ENCODE results near the gene KIF18A.

DNA sequence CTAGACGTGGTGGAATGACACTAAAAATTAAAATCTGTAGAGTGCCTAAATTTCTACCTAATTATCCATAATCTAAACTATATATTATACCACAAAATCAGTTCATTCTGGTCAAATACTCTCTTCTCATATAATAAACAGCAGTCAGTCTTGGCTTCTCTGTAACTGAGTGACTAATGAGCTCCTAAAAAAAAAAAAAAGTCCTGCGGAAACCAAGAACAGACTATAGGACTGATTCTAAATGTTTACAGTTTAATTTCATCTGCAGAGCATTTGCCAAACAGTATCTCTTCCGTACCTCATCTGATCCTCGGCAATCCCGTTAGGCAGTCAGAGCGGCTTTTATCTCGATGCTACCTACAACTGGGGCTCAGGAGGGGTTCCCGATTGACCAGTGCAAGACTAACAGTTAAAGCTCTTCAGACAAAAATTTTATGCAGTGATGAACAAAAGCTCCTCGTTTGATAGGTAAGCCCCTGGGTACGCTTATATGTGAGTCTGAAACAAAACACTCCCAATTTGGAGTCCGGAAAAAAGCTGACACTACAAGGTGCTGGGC lies 686 bp downstream of the KIF18A start:
- no peak for TF ChIP-seq ZNF205 (CRISPR knock-in tag; IDR thresholded peaks at IDR 0.05)
- TF ChIP-seq ZNF232 (CRISPR knock-in tag; IDR thresholded peaks at IDR 0.05; ENCODE audit: borderline replicate concordance), result no peak
- TF ChIP-seq EP300 (IDR thresholded peaks at IDR 0.05; ENCODE audit: low read depth in 2 of 2, low read length in 2 of 2), result no peak
- TF ChIP-seq EP300 (CRISPR knock-in tag; IDR thresholded peaks at IDR 0.05; ENCODE audit: borderline replicate concordance), result no peak
- TF ChIP-seq ZNF792 (CRISPR knock-in tag; IDR thresholded peaks at IDR 0.05), result no peak
- TF ChIP-seq, protein P1, sequence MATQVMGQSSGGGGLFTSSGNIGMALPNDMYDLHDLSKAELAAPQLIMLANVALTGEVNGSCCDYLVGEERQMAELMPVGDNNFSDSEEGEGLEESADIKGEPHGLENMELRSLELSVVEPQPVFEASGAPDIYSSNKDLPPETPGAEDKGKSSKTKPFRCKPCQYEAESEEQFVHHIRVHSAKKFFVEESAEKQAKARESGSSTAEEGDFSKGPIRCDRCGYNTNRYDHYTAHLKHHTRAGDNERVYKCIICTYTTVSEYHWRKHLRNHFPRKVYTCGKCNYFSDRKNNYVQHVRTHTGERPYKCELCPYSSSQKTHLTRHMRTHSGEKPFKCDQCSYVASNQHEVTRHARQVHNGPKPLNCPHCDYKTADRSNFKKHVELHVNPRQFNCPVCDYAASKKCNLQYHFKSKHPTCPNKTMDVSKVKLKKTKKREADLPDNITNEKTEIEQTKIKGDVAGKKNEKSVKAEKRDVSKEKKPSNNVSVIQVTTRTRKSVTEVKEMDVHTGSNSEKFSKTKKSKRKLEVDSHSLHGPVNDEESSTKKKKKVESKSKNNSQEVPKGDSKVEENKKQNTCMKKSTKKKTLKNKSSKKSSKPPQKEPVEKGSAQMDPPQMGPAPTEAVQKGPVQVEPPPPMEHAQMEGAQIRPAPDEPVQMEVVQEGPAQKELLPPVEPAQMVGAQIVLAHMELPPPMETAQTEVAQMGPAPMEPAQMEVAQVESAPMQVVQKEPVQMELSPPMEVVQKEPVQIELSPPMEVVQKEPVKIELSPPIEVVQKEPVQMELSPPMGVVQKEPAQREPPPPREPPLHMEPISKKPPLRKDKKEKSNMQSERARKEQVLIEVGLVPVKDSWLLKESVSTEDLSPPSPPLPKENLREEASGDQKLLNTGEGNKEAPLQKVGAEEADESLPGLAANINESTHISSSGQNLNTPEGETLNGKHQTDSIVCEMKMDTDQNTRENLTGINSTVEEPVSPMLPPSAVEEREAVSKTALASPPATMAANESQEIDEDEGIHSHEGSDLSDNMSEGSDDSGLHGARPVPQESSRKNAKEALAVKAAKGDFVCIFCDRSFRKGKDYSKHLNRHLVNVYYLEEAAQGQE (IDR thresholded peaks at IDR 0.05; ENCODE audit: borderline replicate concordance in 1 of 2, low read depth in 1 of 2, low read length in 2 of 2), result no peak
